Stomach (tissue), 4 donors: Measurements from ENCODE around the gene STX10.

Experiments used
- EP300 ChIP-seq: sonication (generic); formaldehyde crosslinking; IDR thresholded peaks from one replicate; pipeline ENCODE4 v1.6.1; 2017; ENCODE audit warnings: antibody characterized with exemption
- POLR2AphosphoS5 ChIP-seq, 3 donors: sonication (generic); formaldehyde crosslinking; IDR thresholded peaks; one replicate each; pipeline ENCODE4 v1.6.1; 2016; ENCODE audit warnings: antibody characterized with exemption in 3 of 3
- TF ChIP-seq, protein P1 (sequence below), 7 experiments: fragments of 450-650 bp in 4 of 7; fragments of 200-600 bp in 3 of 7; sonication (generic) in 3 of 7; IDR thresholded peaks; one replicate each; pipeline ENCODE4 v1.5.1; 2016 to 2019; ENCODE audit warnings: antibody characterized with exemption in 7 of 7, control low read depth in 2 of 7, mild to moderate bottlenecking in 1 of 7

DNA sequence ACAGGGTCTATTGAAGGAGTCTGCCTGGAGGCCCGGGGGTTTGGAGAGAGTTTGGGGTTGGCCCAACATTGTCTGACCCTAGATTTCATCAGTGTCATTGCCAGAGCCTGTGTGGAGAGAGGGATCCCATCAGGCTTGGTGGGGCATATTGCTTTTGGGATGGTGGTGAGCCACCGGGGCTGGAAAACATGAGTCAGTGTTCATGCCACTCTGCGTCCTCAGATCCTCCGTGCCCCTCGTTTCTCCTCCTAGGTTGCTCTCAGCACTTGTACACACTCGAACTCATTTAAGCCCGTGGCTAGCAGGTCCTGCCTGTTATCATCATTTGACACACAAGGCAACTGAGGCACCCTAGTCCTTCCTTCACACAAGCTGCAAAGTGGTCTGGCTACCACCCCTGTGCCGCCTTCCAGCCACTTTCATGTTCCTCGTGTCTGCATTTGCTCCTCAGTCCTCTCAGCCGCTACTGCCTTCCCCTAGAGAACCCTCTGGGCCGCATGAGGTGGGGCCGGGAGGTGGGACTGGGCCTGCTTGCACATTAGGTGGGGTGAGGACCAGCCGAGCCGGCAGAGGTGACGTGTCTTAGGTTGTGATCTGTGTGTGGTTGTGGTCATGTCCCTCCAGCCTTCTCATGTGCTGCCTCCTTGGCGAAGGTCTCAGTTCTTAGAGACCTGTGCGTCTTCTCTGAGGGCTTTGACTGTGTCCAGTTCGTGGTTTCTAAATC, 28.5 kb downstream of the STX10 start:
- TF ChIP-seq, protein P1, sequence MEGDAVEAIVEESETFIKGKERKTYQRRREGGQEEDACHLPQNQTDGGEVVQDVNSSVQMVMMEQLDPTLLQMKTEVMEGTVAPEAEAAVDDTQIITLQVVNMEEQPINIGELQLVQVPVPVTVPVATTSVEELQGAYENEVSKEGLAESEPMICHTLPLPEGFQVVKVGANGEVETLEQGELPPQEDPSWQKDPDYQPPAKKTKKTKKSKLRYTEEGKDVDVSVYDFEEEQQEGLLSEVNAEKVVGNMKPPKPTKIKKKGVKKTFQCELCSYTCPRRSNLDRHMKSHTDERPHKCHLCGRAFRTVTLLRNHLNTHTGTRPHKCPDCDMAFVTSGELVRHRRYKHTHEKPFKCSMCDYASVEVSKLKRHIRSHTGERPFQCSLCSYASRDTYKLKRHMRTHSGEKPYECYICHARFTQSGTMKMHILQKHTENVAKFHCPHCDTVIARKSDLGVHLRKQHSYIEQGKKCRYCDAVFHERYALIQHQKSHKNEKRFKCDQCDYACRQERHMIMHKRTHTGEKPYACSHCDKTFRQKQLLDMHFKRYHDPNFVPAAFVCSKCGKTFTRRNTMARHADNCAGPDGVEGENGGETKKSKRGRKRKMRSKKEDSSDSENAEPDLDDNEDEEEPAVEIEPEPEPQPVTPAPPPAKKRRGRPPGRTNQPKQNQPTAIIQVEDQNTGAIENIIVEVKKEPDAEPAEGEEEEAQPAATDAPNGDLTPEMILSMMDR (IDR thresholded peaks at IDR 0.05): no peak
- no peak for TF ChIP-seq POLR2AphosphoS5 (IDR thresholded peaks at IDR 0.05)
- TF ChIP-seq EP300: no peak
